PC-9 (cell line): Measurements from ENCODE around the gene CCR4. TPM values are rescaled to one million over a fixed set of nuclear protein-coding genes. Genes with fewer than 3 reads are reported as not detected.

Source experiments
- BruUV-seq: library from RNA; stranded (reverse); fragments of 400-500 nt; replicated peaks from 2 replicates; lab custom pipeline; 2021; lab: Mats Ljungman, UMichigan
- CTCF ChIA-PET: fragments of 300-600 bp; sonication (Branson Sonifier 250); formaldehyde crosslinking; loops from one replicate; lab custom pipeline; 2022; ENCODE audit warnings: antibody characterized with exemption; lab: Charles Lee
- POLR2A ChIA-PET: fragments of 300-600 bp; sonication (Branson Sonifier 250); formaldehyde crosslinking; loops from one replicate; lab custom pipeline; 2022; ENCODE audit warnings: antibody characterized with exemption; ENCODE audit not compliant: unreplicated experiment; lab: Charles Lee
- DNase-seq, 2 experiments: peaks; one replicate each; pipeline versions ENCODE4 v3.0.0 to v3.0.0-alpha.2; 2015 to 2022; ENCODE audit warnings: mixed read lengths in 1 of 2
- H2AFZ ChIP-seq: fragments of 200-600 bp; sonication (generic); 2 replicates; pipeline ENCODE4 v1.8.1; 2017; ENCODE audit warnings: antibody characterized with exemption
- H3F3A ChIP-seq: fragments of 200-600 bp; sonication (generic); 2 replicates; pipeline ENCODE4 v1.8.1; 2017; ENCODE audit warnings: antibody characterized with exemption, mild to moderate bottlenecking, low read depth; ENCODE audit not compliant: insufficient read depth
- H3K27ac ChIP-seq: fragments of 200-600 bp; sonication (generic); 2 replicates; pipeline ENCODE4 v1.6.1; 2016; ENCODE audit warnings: mixed run types
- H3K27me3 ChIP-seq: fragments of 200-600 bp; sonication (generic); 2 replicates; pipeline ENCODE4 v1.6.1; 2016; ENCODE audit warnings: low read depth, mixed run types; ENCODE audit not compliant: insufficient read depth
- H3K36me3 ChIP-seq: fragments of 200-600 bp; sonication (generic); 2 replicates; pipeline ENCODE4 v1.6.1; 2016; ENCODE audit warnings: low read depth, mixed run types
- H3K4me1 ChIP-seq: fragments of 200-600 bp; sonication (generic); replicated peaks from 2 replicates; pipeline ENCODE4 v1.6.1; 2016; ENCODE audit warnings: mixed run types; ENCODE audit not compliant: insufficient read depth
- H3K4me2 ChIP-seq: fragments of 200-600 bp; sonication (generic); 2 replicates; pipeline ENCODE4 v1.6.1; 2017; ENCODE audit warnings: mixed run types
- H3K4me3 ChIP-seq: fragments of 200-600 bp; sonication (generic); 2 replicates; pipeline ENCODE4 v1.6.1; 2016; ENCODE audit warnings: mixed run types
- H3K79me2 ChIP-seq: fragments of 200-600 bp; sonication (generic); 2 replicates; pipeline ENCODE4 v1.6.1; 2017; ENCODE audit warnings: low read depth, mixed run types
- H3K9me2 ChIP-seq: fragments of 200-600 bp; sonication (generic); 2 replicates; pipeline ENCODE4 v1.8.1; 2017; ENCODE audit warnings: mild to moderate bottlenecking; ENCODE audit not compliant: insufficient read depth
- H3K9me3 ChIP-seq: fragments of 200-600 bp; sonication (generic); 2 replicates; pipeline ENCODE4 v1.8.1; 2016; ENCODE audit warnings: low read depth; ENCODE audit not compliant: insufficient read depth
- H4K20me1 ChIP-seq: fragments of 200-600 bp; sonication (generic); 2 replicates; pipeline ENCODE4 v1.8.1; 2017; ENCODE audit not compliant: insufficient read depth
- EZH2 ChIP-seq: fragments of 200-600 bp; sonication (generic); IDR thresholded peaks from 2 replicates; pipeline ENCODE4 v1.8.0; 2017; ENCODE audit warnings: antibody characterized with exemption, low read depth
- intact Hi-C: fragments of 100-400 bp; cut with micrococcal nuclease; formaldehyde crosslinking; loops from one replicate; pipeline ENCODE4 v1.10.0; 2022; ENCODE audit not compliant: unreplicated experiment
- total RNA-seq: library from RNA; stranded (reverse); gene quantifications from 2 replicates; pipeline ENCODE4 v1.2.3, GENCODE V29; 2021
- TF ChIP-seq, protein P1 (sequence below): fragments of 200-600 bp; sonication (generic); conservative IDR thresholded peaks from 2 replicates; pipeline ENCODE4 v1.6.1; 2017; ENCODE audit warnings: mixed run types, antibody characterized with exemption, mild to moderate bottlenecking, moderate library complexity

The CCR4 gene
- total RNA-seq, 1 experiment from 2014 or later = not detected

DNA sequence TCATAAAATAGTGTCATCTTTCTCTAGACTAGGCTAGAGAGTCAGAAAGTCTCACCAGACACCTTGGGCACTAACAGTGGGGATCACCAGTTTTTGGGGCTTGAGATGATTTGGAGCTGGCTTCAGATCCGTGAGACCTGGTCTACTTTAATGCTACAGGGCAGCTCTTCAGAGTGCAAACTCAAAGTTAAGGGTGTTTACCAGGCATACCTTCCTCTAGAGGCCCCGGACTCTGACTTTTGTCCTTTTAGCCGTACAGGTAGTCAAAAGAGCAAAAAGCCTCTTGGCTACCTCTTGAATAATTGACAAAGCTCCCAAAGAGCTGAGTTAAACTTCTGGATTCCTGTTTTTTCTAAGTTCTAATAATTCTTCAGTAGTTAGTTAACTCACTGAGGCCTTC, 41.4 kb upstream of the CCR4 start:
- Histone ChIP-seq H2AFZ (no peak overlapping the region), H3K79me2 (no peaks in the 10 kb centered on the region), H3K27ac (no peak overlapping the region), H4K20me1 (no peaks in the 10 kb centered on the region), H3K4me3 (no peak overlapping the region), H3K4me2 (no peak overlapping the region), H3K36me3 (no peaks in the 10 kb centered on the region), H3K4me1 (no peaks in the 10 kb centered on the region), H3K9me2 (no peaks in the 10 kb centered on the region), H3F3A (no peaks in the 10 kb centered on the region), H3K27me3 (no peaks in the 10 kb centered on the region), H3K9me3 (no peaks in the 10 kb centered on the region)
- intact Hi-C loops = loop anchor here (10.0 kb wide), 1 partner anchor 125 kb away; no protein-coding TSS in a partner anchor
- CTCF ChIA-PET = no interaction called here
- no TSS peak for BruUV-seq
- POLR2A ChIA-PET = no interaction called here
- TF ChIP-seq, protein P1, sequence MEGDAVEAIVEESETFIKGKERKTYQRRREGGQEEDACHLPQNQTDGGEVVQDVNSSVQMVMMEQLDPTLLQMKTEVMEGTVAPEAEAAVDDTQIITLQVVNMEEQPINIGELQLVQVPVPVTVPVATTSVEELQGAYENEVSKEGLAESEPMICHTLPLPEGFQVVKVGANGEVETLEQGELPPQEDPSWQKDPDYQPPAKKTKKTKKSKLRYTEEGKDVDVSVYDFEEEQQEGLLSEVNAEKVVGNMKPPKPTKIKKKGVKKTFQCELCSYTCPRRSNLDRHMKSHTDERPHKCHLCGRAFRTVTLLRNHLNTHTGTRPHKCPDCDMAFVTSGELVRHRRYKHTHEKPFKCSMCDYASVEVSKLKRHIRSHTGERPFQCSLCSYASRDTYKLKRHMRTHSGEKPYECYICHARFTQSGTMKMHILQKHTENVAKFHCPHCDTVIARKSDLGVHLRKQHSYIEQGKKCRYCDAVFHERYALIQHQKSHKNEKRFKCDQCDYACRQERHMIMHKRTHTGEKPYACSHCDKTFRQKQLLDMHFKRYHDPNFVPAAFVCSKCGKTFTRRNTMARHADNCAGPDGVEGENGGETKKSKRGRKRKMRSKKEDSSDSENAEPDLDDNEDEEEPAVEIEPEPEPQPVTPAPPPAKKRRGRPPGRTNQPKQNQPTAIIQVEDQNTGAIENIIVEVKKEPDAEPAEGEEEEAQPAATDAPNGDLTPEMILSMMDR = no peak
- no peak for TF ChIP-seq EZH2
- no peak for DNase-seq

DNA sequence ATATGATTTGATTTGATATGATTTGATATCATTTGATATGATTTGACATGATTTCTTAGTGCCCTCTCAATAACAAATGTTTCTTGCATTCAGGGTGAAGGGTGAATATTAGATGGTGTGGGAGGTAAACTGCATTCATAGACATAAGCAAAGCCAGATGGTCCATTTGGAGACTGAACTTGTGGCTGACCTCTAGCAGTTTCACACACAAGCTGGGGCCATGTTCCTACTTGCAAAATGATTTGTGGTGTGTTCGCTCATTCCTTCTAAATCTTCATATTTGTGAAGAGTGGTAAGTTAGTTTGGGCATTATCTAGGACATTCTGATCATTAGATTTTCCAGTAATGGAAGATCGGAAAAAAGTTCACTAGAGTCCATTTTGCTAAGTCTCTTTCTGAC, 40.5 kb upstream of the CCR4 start:
- no peak for DNase-seq

DNA sequence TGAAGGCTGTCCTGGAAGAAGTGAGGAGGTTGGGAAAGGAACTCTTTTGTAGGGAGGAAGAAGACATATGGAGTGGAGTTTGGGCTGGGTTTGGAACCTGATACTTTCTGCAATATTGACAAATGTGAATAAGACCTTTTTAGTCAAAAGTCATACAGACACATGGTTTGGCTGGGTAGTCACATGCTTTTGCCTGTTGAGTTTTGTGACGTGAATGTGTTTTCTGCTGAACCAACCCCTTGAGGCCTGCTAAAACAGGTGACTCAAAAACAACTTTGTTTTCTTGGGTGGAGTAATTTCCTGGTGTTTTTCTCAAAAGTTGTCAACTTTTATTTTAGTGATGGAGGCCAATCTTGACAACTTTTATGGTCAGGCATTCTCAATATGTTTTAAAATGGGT, 39.4 kb upstream of the CCR4 start:
- ChIA-PET CTCF (no interaction called here), POLR2A (no interaction called here)
- Histone ChIP-seq H3K4me3 (no peak overlapping the region), H3K4me1 (no peaks in the 10 kb centered on the region), H3K4me2 (no peak overlapping the region), H3K9me3 (no peaks in the 10 kb centered on the region), H3K9me2 (no peaks in the 10 kb centered on the region), H2AFZ (no peak overlapping the region), H3F3A (no peaks in the 10 kb centered on the region), H3K27ac (no peak overlapping the region), H3K27me3 (no peaks in the 10 kb centered on the region), H4K20me1 (no peaks in the 10 kb centered on the region), H3K79me2 (no peaks in the 10 kb centered on the region), H3K36me3 (no peaks in the 10 kb centered on the region)
- TF ChIP-seq, protein P1 = no peak
- TF ChIP-seq EZH2 = no peak
- intact Hi-C loops = no loop called here
- no peak for DNase-seq
- no TSS peak for BruUV-seq

More for the DNA sequence above, 40.5 kb upstream of the CCR4 start:
- no peaks in the 10 kb centered on the region for H3K36me3 ChIP-seq
- H3K4me1 ChIP-seq = no peaks in the 10 kb centered on the region
- H3K9me3 ChIP-seq = no peaks in the 10 kb centered on the region
- POLR2A ChIA-PET = no interaction called here
- intact Hi-C loops = no loop called here
- H3K4me3 ChIP-seq = no peak overlapping the region
- no peaks in the 10 kb centered on the region for H3K27me3 ChIP-seq
- H3K4me2 ChIP-seq = no peak overlapping the region
- TF ChIP-seq, protein P1 = no peak
- no peak for TF ChIP-seq EZH2
- CTCF ChIA-PET = no interaction called here
- H4K20me1 ChIP-seq = no peaks in the 10 kb centered on the region
- H3F3A ChIP-seq = no peaks in the 10 kb centered on the region
- no peak overlapping the region for H3K27ac ChIP-seq
- H3K79me2 ChIP-seq = no peaks in the 10 kb centered on the region
- H3K9me2 ChIP-seq = no peaks in the 10 kb centered on the region
- no TSS peak for BruUV-seq
- no peak overlapping the region for H2AFZ ChIP-seq
